GM12875 (cell line): ENCODE measurements around the gene GJE1.

Source experiments
- H3K4me3 ChIP-seq: one replicate; pipeline ENCODE4 v1.5.1; 2011; ENCODE audit warnings: low read depth, low read length, control low read depth
- TF ChIP-seq, protein P1 (sequence below): IDR thresholded peaks from 2 replicates; pipeline ENCODE4 v1.5.1; 2011; ENCODE audit warnings: low read depth, mild to moderate bottlenecking, control low read depth, inconsistent platforms, low read length, moderate library complexity, borderline replicate concordance; ENCODE audit not compliant: insufficient read depth

GJE1 gene

DNA sequence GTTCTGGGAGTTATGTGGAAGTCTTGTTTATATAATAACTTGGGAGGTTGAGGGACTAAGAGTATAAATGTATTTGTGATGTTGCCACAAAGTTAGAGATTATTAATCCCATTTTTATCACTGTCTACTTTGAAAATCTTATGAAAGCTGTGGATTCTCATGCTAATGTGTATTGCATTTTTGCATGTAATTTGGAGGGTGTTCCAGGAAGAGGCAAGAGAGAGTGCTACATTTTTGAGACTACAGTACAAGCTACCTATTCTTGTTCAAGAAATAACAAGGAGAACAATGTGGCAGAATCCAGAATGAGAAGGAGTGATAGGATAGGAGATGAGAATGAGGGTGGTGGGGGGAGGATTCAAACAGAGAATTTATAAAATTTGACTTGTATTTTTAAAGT, 49.3 kb downstream of the GJE1 start:
- no peak overlapping the region for H3K4me3 ChIP-seq
- TF ChIP-seq, protein P1, sequence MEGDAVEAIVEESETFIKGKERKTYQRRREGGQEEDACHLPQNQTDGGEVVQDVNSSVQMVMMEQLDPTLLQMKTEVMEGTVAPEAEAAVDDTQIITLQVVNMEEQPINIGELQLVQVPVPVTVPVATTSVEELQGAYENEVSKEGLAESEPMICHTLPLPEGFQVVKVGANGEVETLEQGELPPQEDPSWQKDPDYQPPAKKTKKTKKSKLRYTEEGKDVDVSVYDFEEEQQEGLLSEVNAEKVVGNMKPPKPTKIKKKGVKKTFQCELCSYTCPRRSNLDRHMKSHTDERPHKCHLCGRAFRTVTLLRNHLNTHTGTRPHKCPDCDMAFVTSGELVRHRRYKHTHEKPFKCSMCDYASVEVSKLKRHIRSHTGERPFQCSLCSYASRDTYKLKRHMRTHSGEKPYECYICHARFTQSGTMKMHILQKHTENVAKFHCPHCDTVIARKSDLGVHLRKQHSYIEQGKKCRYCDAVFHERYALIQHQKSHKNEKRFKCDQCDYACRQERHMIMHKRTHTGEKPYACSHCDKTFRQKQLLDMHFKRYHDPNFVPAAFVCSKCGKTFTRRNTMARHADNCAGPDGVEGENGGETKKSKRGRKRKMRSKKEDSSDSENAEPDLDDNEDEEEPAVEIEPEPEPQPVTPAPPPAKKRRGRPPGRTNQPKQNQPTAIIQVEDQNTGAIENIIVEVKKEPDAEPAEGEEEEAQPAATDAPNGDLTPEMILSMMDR, result no peak

DNA sequence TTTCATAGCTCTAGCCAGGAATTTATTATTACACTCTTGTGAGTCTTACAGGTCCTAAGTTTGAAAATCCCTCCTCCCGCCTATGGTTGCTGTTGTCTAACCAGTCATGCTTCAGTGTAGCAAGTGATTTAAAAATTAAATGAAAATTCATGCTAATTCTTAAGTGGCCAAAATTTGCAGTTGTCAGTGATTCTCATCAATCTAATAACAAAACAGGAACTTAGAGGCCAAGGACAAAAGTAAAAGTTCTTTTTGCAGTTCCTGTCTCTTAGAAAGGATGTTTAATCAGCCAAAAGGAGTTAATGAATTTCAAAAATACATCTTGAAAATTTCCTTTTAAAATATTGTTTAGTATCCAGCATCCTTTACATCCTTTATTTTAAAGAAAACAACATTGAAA, 50.6 kb downstream of the GJE1 start:
- TF ChIP-seq, protein P1, result no peak
- H3K4me3 ChIP-seq, result no peak overlapping the region

DNA sequence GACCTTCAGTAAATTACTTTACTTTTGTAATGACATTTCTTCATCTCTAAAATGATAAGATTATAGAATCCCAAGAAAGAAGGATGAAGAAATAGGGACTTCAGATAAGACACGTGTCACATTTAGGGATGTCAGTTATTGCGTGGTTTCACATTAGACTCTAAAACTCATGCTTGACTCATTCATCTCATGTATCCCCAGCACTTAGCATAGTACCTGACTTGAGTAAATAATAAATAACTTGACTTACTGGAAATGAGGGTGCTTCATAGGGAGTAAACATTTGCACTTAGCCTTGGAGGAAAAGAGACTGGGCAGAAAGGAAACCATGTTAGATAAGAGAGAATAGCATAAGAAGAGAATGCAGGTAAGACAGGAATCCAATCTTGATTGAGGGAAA, 51.6 kb downstream of the GJE1 start:
- TF ChIP-seq, protein P1, result no peak
- H3K4me3 ChIP-seq, result no peak overlapping the region
